ENCODE data around the gene MESP1. TPM values are rescaled to one million over a fixed set of nuclear protein-coding genes. Genes with fewer than 3 reads are reported as not detected.

MESP1 gene
- total RNA-seq, 2 experiments from 2014 or later: 2.9 to 4.6 TPM

DNA sequence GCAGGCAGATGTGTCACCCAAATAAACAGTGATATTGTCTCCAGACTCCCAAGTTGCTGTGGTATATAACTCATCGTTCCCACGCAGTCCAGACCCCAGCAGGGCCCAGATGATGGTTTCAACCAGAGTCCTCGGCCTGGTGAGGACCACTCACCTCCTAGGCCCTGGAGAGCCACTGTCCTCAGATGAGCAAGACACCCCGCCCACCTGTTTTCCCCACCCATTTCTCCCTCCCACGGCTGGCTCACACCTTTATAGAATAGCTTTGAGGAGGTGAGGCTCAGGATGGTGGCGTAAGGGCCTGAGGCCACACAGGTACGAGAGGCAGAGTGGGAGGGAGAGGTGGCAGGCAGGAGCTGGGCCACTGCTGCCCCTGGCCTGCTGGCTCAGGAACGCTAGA, 7.5 kb downstream of the MESP1 start:
- H3K27me3 Mint-ChIP-seq: no peaks in the 10 kb centered on the region
- ChIA-PET CTCF (interaction anchor here (0.7 to 2.1 kb wide), 7 partner anchors 11 to 1191 kb away, joined by 3 to 12 read pairs (median 3); no protein-coding TSS in a partner anchor), POLR2A (no interaction called here)
- intact Hi-C loops (cut with DNase I, micrococcal nuclease): loop anchor here in 1 of 2 experiments (5.0 kb wide), 1 partner anchor 329 kb away; no protein-coding TSS in a partner anchor
- no peak overlapping the region for H3K4me3 Mint-ChIP-seq
- no peaks in the 10 kb centered on the region for H3K4me1 Mint-ChIP-seq
- DNase-seq (no peak), ATAC-seq (no peak)
- no peaks in the 10 kb centered on the region for H3K36me3 Mint-ChIP-seq (ENCODE audit: low read depth)
- no peaks in the 10 kb centered on the region for H3K9me3 Mint-ChIP-seq (ENCODE audit: low read depth)
- H3K27ac Mint-ChIP-seq: no peak overlapping the region

- no peaks in the 10 kb centered on the region for H3K36me3 Mint-ChIP-seq (ENCODE audit: low read depth)
- intact Hi-C loops (cut with DNase I, micrococcal nuclease): loop anchor here in 1 of 2 experiments (5.0 kb wide), 1 partner anchor 329 kb away; no protein-coding TSS in a partner anchor
- ATAC-seq: no peak
- CTCF ChIA-PET: interaction anchor here (0.5 to 3.5 kb wide), 8 partner anchors 9 to 1192 kb away, joined by 3 to 41 read pairs (median 3); partner anchors contain the start of gene MESP1
- no peak for DNase-seq
- no peak overlapping the region for H3K27ac Mint-ChIP-seq
- H3K4me1 Mint-ChIP-seq: no peaks in the 10 kb centered on the region
- POLR2A ChIA-PET: no interaction called here
- H3K27me3 Mint-ChIP-seq: no peaks in the 10 kb centered on the region
- H3K9me3 Mint-ChIP-seq (ENCODE audit: low read depth): no peaks in the 10 kb centered on the region
- H3K4me3 Mint-ChIP-seq: no peak overlapping the region
Measured at GRCh38 chr15:89743011-89743410, 8.0 kb downstream of the MESP1 start.

- POLR2A ChIA-PET: interaction anchor here (0.7 kb wide), 1 partner anchor 318 kb away, joined by 3 read pairs; no protein-coding TSS in a partner anchor
- Mint-ChIP-seq H3K27ac (no peak overlapping the region), H3K36me3 (ENCODE audit: low read depth) (no peaks in the 10 kb centered on the region), H3K27me3 (peaks cover 5% of the 10 kb centered on the region), H3K9me3 (ENCODE audit: low read depth) (no peaks in the 10 kb centered on the region), H3K4me3 (no peak overlapping the region), H3K4me1 (no peaks in the 10 kb centered on the region)
- ATAC-seq: peak; percentile 99
- DNase-seq: peak; percentile 68
- CTCF ChIA-PET: interaction anchor here (0.5 to 3.5 kb wide), 22 partner anchors 8 to 331 kb away, joined by 3 to 55 read pairs (median 4); partner anchors contain the start of gene MESP1
- intact Hi-C loops (cut with DNase I, micrococcal nuclease): loop anchor here (1.0 to 5.0 kb wide), 6 partner anchors 135 to 347 kb away; no protein-coding TSS in a partner anchor
Measured at GRCh38 chr15:89740137-89740536, 10.9 kb downstream of the MESP1 start.

- POLR2A ChIA-PET: no interaction called here
- CTCF ChIA-PET: no interaction called here
- peaks cover 5% of the 10 kb centered on the region for H3K27me3 Mint-ChIP-seq
- no peak overlapping the region for H3K4me3 Mint-ChIP-seq
- DNase-seq: no peak
- H3K36me3 Mint-ChIP-seq (ENCODE audit: low read depth): no peaks in the 10 kb centered on the region
- intact Hi-C loops (cut with DNase I, micrococcal nuclease): no loop called here
- H3K4me1 Mint-ChIP-seq: no peaks in the 10 kb centered on the region
- no peak for ATAC-seq
- no peaks in the 10 kb centered on the region for H3K9me3 Mint-ChIP-seq (ENCODE audit: low read depth)
- no peak overlapping the region for H3K27ac Mint-ChIP-seq
Measured at GRCh38 chr15:89735773-89736172, 15.3 kb downstream of the MESP1 start.

DNA sequence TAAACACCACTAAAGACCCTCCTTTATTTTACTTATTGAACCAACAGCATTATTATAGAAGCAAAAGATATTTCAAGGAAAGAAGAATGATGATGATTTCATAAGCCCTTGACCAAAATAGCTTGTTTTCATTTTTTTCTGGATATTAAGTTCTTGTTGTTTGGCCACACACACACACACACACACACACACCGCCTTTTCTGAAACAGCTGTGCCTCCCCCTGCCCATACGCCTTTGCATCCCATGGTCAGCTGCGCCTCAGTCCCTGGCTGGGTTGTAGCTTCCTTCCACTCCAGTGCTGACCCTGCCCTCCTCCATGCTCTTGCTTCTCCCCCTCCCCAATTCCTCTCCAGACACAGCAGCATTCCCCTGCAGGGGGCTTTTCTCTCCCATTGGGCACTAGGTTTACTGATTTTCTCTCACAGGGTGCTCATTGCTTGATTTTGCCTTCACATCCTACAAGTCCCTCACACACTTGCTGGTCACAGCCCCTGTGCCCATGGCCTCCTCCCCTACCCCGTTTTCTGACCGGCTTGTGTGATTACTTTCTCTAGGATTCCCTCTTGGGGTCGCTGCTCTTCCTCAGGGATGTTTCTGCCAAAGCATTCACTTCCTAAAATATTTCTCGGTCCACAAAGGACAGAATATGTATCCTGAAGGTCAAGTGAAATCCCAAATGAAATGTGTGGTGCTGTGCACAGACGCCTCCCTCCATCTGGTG, 18.4 kb downstream of the MESP1 start:
- POLR2A ChIA-PET: interaction anchor here (0.7 kb wide), 1 partner anchor 158 kb away, joined by 4 read pairs; no protein-coding TSS in a partner anchor
- ATAC-seq: no peak
- H3K4me3 Mint-ChIP-seq: no peak overlapping the region
- no peaks in the 10 kb centered on the region for H3K36me3 Mint-ChIP-seq (ENCODE audit: low read depth)
- intact Hi-C loops (cut with DNase I, micrococcal nuclease): no loop called here
- DNase-seq: no peak
- no peaks in the 10 kb centered on the region for H3K9me3 Mint-ChIP-seq (ENCODE audit: low read depth)
- CTCF ChIA-PET: interaction anchor here (0.8 to 1.6 kb wide), 7 partner anchors 8 to 29 kb away, joined by 3 to 4 read pairs (median 3); no protein-coding TSS in a partner anchor
- H3K27me3 Mint-ChIP-seq: peaks cover 5% of the 10 kb centered on the region
- no peak overlapping the region for H3K27ac Mint-ChIP-seq
- no peaks in the 10 kb centered on the region for H3K4me1 Mint-ChIP-seq

DNA sequence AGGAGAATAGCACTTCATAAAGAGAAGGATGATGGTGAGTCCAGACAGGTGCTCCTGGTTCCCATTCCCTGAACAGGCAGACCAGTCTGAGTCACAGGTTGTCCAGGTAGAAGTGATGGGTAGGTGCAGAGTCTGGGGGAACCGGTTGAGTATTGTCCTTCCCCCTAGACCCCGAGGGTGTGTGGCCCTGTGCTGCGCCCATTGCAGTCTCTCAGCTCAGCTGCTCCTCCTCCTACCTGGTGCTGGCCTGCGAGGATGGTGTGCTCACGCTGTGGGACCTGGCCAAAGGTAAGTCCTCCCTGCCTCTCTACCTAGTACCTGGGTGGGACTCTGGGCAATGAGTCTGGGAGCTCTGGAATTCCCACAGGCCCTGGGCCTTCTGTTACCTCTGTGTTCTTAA, 19.8 kb downstream of the MESP1 start:
- ChIA-PET POLR2A (no interaction called here), CTCF (interaction anchor here (1.0 to 1.6 kb wide), 2 partner anchors 30 to 144 kb away, joined by 3 to 4 read pairs; no protein-coding TSS in a partner anchor)
- H3K27me3 Mint-ChIP-seq: peaks cover 5% of the 10 kb centered on the region
- H3K9me3 Mint-ChIP-seq (ENCODE audit: low read depth): no peaks in the 10 kb centered on the region
- ATAC-seq (no peak), DNase-seq (no peak)
- H3K4me3 Mint-ChIP-seq: no peak overlapping the region
- no peaks in the 10 kb centered on the region for H3K36me3 Mint-ChIP-seq (ENCODE audit: low read depth)
- H3K27ac Mint-ChIP-seq: no peak overlapping the region
- H3K4me1 Mint-ChIP-seq: no peaks in the 10 kb centered on the region
- intact Hi-C loops (cut with DNase I, micrococcal nuclease): no loop called here

GRCh38 chr15:89728254-89728653, 22.8 kb downstream of the MESP1 start:
- peaks cover 2% of the 10 kb centered on the region for H3K36me3 Mint-ChIP-seq (ENCODE audit: low read depth)
- H3K27me3 Mint-ChIP-seq: peaks cover 2% of the 10 kb centered on the region
- ChIA-PET CTCF (interaction anchor here (1.0 kb wide), 1 partner anchor 49 kb away, joined by 3 read pairs; no protein-coding TSS in a partner anchor), POLR2A (no interaction called here)
- intact Hi-C loops (cut with DNase I, micrococcal nuclease): loop anchor here in 1 of 2 experiments (5.0 kb wide), 1 partner anchor 64 kb away; no protein-coding TSS in a partner anchor
- DNase-seq (no peak), ATAC-seq (no peak)
- H3K9me3 Mint-ChIP-seq (ENCODE audit: low read depth): peaks cover 1% of the 10 kb centered on the region
- no peak overlapping the region for H3K4me3 Mint-ChIP-seq
- no peak overlapping the region for H3K27ac Mint-ChIP-seq
- H3K4me1 Mint-ChIP-seq: no peaks in the 10 kb centered on the region

DNA sequence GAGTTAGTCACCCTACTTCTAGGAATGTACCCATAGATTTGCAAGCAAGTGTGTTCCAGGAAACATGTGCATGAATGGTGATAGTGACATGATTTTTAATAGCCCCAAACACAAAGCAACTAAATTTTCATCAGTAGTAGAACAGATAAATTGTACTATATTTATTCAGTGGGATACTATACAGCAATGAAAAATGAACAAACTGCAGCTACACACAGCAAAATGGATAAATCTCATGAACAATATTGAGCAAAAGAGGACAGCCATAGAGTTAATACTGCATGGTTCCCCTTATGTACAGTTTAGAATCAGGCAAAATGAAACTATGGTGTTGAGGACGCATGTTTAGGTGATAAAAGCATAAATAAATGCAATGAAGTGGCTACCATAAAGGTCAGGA, 26.0 kb downstream of the MESP1 start:
- Mint-ChIP-seq H3K36me3 (ENCODE audit: low read depth) (peaks cover 2% of the 10 kb centered on the region), H3K27ac (no peak overlapping the region), H3K4me3 (no peak overlapping the region), H3K27me3 (peaks cover 12% of the 10 kb centered on the region), H3K4me1 (no peaks in the 10 kb centered on the region), H3K9me3 (ENCODE audit: low read depth) (peaks cover 1% of the 10 kb centered on the region)
- intact Hi-C loops (cut with DNase I, micrococcal nuclease): loop anchor here in 1 of 2 experiments (5.0 kb wide), 1 partner anchor 67 kb away; no protein-coding TSS in a partner anchor
- DNase-seq (no peak), ATAC-seq (no peak)
- CTCF ChIA-PET: no interaction called here
- POLR2A ChIA-PET: no interaction called here

- DNase-seq (no peak), ATAC-seq (no peak)
- Mint-ChIP-seq H3K36me3 (ENCODE audit: low read depth) (peaks cover 2% of the 10 kb centered on the region), H3K4me1 (no peaks in the 10 kb centered on the region), H3K4me3 (no peak overlapping the region), H3K27me3 (peaks cover 12% of the 10 kb centered on the region), H3K27ac (no peak overlapping the region), H3K9me3 (ENCODE audit: low read depth) (peaks cover 1% of the 10 kb centered on the region)
- ChIA-PET POLR2A (no interaction called here), CTCF (no interaction called here)
- intact Hi-C loops (cut with DNase I, micrococcal nuclease): loop anchor here in 1 of 2 experiments (5.0 kb wide), 1 partner anchor 68 kb away; no protein-coding TSS in a partner anchor
Measured at GRCh38 chr15:89724621-89725020, 26.4 kb downstream of the MESP1 start.

DNA sequence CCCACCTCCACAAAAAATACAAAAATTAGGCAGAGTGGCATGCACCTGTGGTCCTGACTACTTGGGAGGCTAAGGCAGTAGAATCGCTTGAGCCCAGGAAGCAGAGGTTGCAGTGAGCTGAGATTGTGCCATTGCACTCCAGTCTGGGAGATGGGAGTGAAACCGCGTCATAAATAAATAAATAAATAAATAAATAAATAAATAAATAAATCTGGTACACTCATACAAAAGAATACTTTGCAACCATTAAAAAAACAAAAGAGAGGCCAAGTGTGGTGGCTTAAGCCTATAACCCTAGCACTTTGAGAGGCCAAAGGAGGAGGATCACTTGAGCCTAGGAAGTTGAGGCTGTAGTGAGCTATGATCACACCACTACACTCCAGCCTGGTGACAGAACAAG, 28.0 kb downstream of the MESP1 start:
- ChIA-PET POLR2A (no interaction called here), CTCF (interaction anchor here (1.3 to 1.9 kb wide), 2 partner anchors 9 to 17 kb away, joined by 4 to 7 read pairs; no protein-coding TSS in a partner anchor)
- peaks cover 1% of the 10 kb centered on the region for H3K9me3 Mint-ChIP-seq (ENCODE audit: low read depth)
- ATAC-seq (no peak), DNase-seq (no peak)
- H3K4me1 Mint-ChIP-seq: no peaks in the 10 kb centered on the region
- H3K4me3 Mint-ChIP-seq: no peak overlapping the region
- intact Hi-C loops (cut with DNase I, micrococcal nuclease): no loop called here
- H3K27me3 Mint-ChIP-seq: peaks cover 12% of the 10 kb centered on the region
- H3K27ac Mint-ChIP-seq: no peak overlapping the region
- peaks cover 2% of the 10 kb centered on the region for H3K36me3 Mint-ChIP-seq (ENCODE audit: low read depth)

DNA sequence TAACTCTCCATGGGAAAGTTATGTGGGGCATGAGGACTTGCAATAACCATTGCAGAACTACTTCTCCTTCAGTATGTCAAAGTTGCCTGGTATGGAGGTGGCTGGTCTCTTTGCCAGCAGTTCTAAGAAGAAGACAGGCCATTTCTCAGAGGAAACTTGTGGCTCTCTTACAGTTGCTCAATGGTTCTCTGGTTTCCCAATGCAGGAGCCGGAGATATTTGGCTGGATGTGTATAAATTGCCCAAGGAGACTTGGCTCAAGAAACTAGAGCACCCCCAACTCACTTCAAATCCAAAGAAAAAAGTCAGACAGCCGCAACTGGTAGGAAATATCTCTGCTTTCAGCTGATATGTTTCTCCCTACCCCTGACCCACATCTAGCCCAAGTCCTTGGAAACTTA, 36.3 kb downstream of the MESP1 start:
- ChIA-PET CTCF (no interaction called here), POLR2A (no interaction called here)
- Mint-ChIP-seq H3K4me3 (no peak overlapping the region), H3K27ac (no peak overlapping the region), H3K4me1 (no peaks in the 10 kb centered on the region), H3K9me3 (ENCODE audit: low read depth) (no peaks in the 10 kb centered on the region), H3K36me3 (ENCODE audit: low read depth) (no peaks in the 10 kb centered on the region), H3K27me3 (no peaks in the 10 kb centered on the region)
- DNase-seq: no peak
- intact Hi-C loops (cut with DNase I, micrococcal nuclease): no loop called here
- ATAC-seq: no peak

DNA sequence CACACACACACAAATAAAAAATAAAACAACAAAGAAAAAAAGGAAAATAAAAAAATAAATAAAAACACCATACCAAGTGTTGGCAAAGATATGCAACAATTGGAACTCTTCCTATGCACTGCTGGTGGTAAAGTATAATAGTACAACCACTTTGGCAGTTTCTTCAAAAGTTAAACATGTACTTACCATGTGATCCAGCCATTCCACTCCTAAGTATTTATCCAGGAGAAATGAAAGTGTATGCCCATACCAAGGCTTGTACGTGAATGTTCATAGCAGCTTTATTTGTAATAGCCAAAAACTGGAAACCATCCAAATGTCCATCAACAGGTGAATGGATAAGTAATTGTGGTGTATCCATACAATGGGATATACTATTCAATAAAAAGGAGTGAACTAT, 43.5 kb downstream of the MESP1 start:
- Mint-ChIP-seq H3K27me3 (peaks cover 16% of the 10 kb centered on the region), H3K27ac (no peak overlapping the region), H3K4me1 (no peaks in the 10 kb centered on the region), H3K36me3 (ENCODE audit: low read depth) (no peaks in the 10 kb centered on the region), H3K4me3 (no peak overlapping the region), H3K9me3 (ENCODE audit: low read depth) (no peaks in the 10 kb centered on the region)
- intact Hi-C loops (cut with DNase I, micrococcal nuclease): no loop called here
- DNase-seq (no peak), ATAC-seq (no peak)
- ChIA-PET POLR2A (no interaction called here), CTCF (interaction anchor here (0.7 kb wide), 1 partner anchor 11 kb away, joined by 3 read pairs; no protein-coding TSS in a partner anchor)
